GM19023 (cell line): ENCODE measurements around the gene KLK14.

Source experiments
- ATAC-seq: cut with Tn5 transposase; IDR thresholded peaks from one replicate; pipeline ENCODE4 v1.9.1; 2021; ENCODE audit warnings: mild to moderate bottlenecking, moderate library complexity; ENCODE audit not compliant: unreplicated experiment

The KLK14 gene

GRCh38 chr19:51108066-51108804 lies 25.5 kb upstream of the KLK14 start, which contains the start of gene CTU1:
CTU1 (minus strand) TSS chr19:51108409; CDS start chr19:51104569, 3,840 bp downstream.
- peak; percentile 95 for ATAC-seq

GRCh38 chr19:51107406-51108065 lies 24.8 kb upstream of the KLK14 start:
- no peak for ATAC-seq

- ATAC-seq: no peak
These were observed 21.2 kb upstream of the KLK14 start for GRCh38 chr19:51103926-51104341.

GRCh38 chr19:51102991-51103390 lies 20.3 kb upstream of the KLK14 start:
- no peak for ATAC-seq

- ATAC-seq: no peak
These were observed 18.6 kb upstream of the KLK14 start for GRCh38 chr19:51101171-51101865.

GRCh38 chr19:51100601-51101000 lies 17.9 kb upstream of the KLK14 start:
- ATAC-seq: no peak

GRCh38 chr19:51099047-51099382 lies 16.3 kb upstream of the KLK14 start:
- ATAC-seq: no peak

- ATAC-seq: no peak
These were observed 15.8 kb upstream of the KLK14 start for GRCh38 chr19:51098365-51099046.

GRCh38 chr19:51097796-51098195 lies 15.1 kb upstream of the KLK14 start:
- ATAC-seq: no peak

- no peak for ATAC-seq
These were observed 14.6 kb upstream of the KLK14 start for GRCh38 chr19:51097166-51097738.

GRCh38 chr19:51096473-51097165 lies 13.9 kb upstream of the KLK14 start:
- ATAC-seq: no peak

- no peak for ATAC-seq
These were observed 12.1 kb upstream of the KLK14 start for GRCh38 chr19:51094696-51095279.

- no peak for ATAC-seq
These were observed 11.0 kb upstream of the KLK14 start for GRCh38 chr19:51093510-51094345.

- ATAC-seq: no peak
These were observed 10.4 kb upstream of the KLK14 start for GRCh38 chr19:51093101-51093500.

- ATAC-seq: no peak
These were observed 9.5 kb upstream of the KLK14 start for GRCh38 chr19:51091895-51092873.

- ATAC-seq: no peak
These were observed 8.4 kb upstream of the KLK14 start for GRCh38 chr19:51091126-51091525.

- ATAC-seq: no peak
These were observed 7.8 kb upstream of the KLK14 start for GRCh38 chr19:51090471-51090870.

- no peak for ATAC-seq
These were observed 7.1 kb upstream of the KLK14 start for GRCh38 chr19:51089786-51090185.
